HEK293 (cell line): ENCODE measurements around the gene DCPS.

Experiments
- CTCF ChIA-PET: fragments of 350-600 bp; formaldehyde crosslinking; extraction: SDS; loops from one replicate; lab custom pipeline; 2021; ENCODE audit warnings: antibody characterized with exemption; lab: Yijun Ruan, JAX
- POLR2A ChIA-PET: fragments of 300-600 bp; formaldehyde crosslinking; extraction: SDS; loops from one replicate; lab custom pipeline; 2020; ENCODE audit warnings: antibody characterized with exemption, inconsistent platforms; lab: Yijun Ruan, JAX
- H3K27ac ChIP-seq: fragments of 200-500 bp; sonication (Bioruptor generic); 2 replicates; pipeline ENCODE4 v1.5.1; 2014; ENCODE audit warnings: low read depth, low read length, control low read depth, inconsistent platforms; ENCODE audit errors: extremely low read depth
- H3K36me3 ChIP-seq, 2 experiments: fragments of 200-500 bp in 1 of 2; sonication (Bioruptor generic) in 1 of 2; 1 replicate in 1 of 2; 2 replicates in 1 of 2; pipeline ENCODE4 v1.5.1; 2014 to 2017; ENCODE audit warnings: inconsistent platforms in 2 of 2, low read length in 2 of 2; ENCODE audit not compliant: control insufficient read depth in 2 of 2, insufficient read depth in 1 of 2
- H3K4me1 ChIP-seq: fragments of 200-500 bp; sonication (Bioruptor generic); 2 replicates; pipeline ENCODE4 v1.5.1; 2014; ENCODE audit warnings: mild to moderate bottlenecking, low read length, inconsistent platforms; ENCODE audit not compliant: control insufficient read depth, insufficient read depth
- H3K4me3 ChIP-seq: 2 replicates; pipeline ENCODE4 v1.5.1; 2011; ENCODE audit warnings: low read depth, mild to moderate bottlenecking, control low read depth, low read length, moderate library complexity
- H3K9me3 ChIP-seq: fragments of 200-500 bp; sonication (Bioruptor generic); 2 replicates; pipeline ENCODE4 v1.5.1; 2014; ENCODE audit warnings: low read depth, low read length, inconsistent platforms; ENCODE audit not compliant: control insufficient read depth, insufficient read depth
- MYNN ChIP-seq: fragments of 450-650 bp; formaldehyde crosslinking; IDR thresholded peaks from 2 replicates; pipeline ENCODE4 v1.5.1; 2016; ENCODE audit warnings: missing biosample characterization, missing genetic modification characterization, borderline replicate concordance
- SCRT2 ChIP-seq: fragments of 450-650 bp; formaldehyde crosslinking; IDR thresholded peaks from 2 replicates; pipeline ENCODE4 v1.5.1; 2016; ENCODE audit warnings: missing biosample characterization, missing genetic modification characterization
- SP3 ChIP-seq: fragments of 450-650 bp; formaldehyde crosslinking; IDR thresholded peaks from 2 replicates; pipeline ENCODE4 v1.5.1; 2016; ENCODE audit warnings: missing biosample characterization, missing genetic modification characterization
- ZBTB48 ChIP-seq: fragments of 450-650 bp; formaldehyde crosslinking; IDR thresholded peaks from 2 replicates; pipeline ENCODE4 v1.5.1; 2016; ENCODE audit warnings: missing biosample characterization, missing genetic modification characterization
- ZFP3 ChIP-seq: fragments of 450-650 bp; formaldehyde crosslinking; IDR thresholded peaks from 2 replicates; pipeline ENCODE4 v1.5.1; 2016; ENCODE audit warnings: low read depth, missing biosample characterization, missing genetic modification characterization
- ZIC2 ChIP-seq: fragments of 450-650 bp; formaldehyde crosslinking; IDR thresholded peaks from 2 replicates; pipeline ENCODE4 v1.5.1; 2016; ENCODE audit warnings: missing biosample characterization, missing genetic modification characterization
- ZNF10 ChIP-seq: fragments of 450-650 bp; formaldehyde crosslinking; IDR thresholded peaks from 2 replicates; pipeline ENCODE4 v1.5.1; 2017; ENCODE audit warnings: missing biosample characterization, missing genetic modification characterization
- ZNF157 ChIP-seq: fragments of 450-650 bp; formaldehyde crosslinking; IDR thresholded peaks from 2 replicates; pipeline ENCODE4 v1.5.1; 2016; ENCODE audit warnings: missing biosample characterization, missing genetic modification characterization
- ZNF174 ChIP-seq: fragments of 450-650 bp; formaldehyde crosslinking; IDR thresholded peaks from 2 replicates; pipeline ENCODE4 v1.5.0; 2017; ENCODE audit warnings: missing biosample characterization, mild to moderate bottlenecking, missing genetic modification characterization
- ZNF184 ChIP-seq: fragments of 450-650 bp; IDR thresholded peaks from 2 replicates; pipeline ENCODE4 v1.5.1; 2018; ENCODE audit warnings: missing biosample characterization, mild to moderate bottlenecking, missing genetic modification characterization
- ZNF248 ChIP-seq: fragments of 450-650 bp; formaldehyde crosslinking; IDR thresholded peaks from 2 replicates; pipeline ENCODE4 v1.5.1; 2017; ENCODE audit warnings: missing biosample characterization, missing genetic modification characterization
- ZNF544 ChIP-seq: fragments of 450-650 bp; formaldehyde crosslinking; IDR thresholded peaks from 2 replicates; pipeline ENCODE4 v1.5.0; 2017; ENCODE audit warnings: missing biosample characterization, missing genetic modification characterization
- ZNF629 ChIP-seq: fragments of 450-650 bp; formaldehyde crosslinking; IDR thresholded peaks from 2 replicates; pipeline ENCODE4 v1.5.1; 2017; ENCODE audit warnings: missing biosample characterization, missing genetic modification characterization
- ZNF785 ChIP-seq: fragments of 450-650 bp; formaldehyde crosslinking; IDR thresholded peaks from 2 replicates; pipeline ENCODE4 v1.5.1; 2016; ENCODE audit warnings: missing biosample characterization, missing genetic modification characterization
- TF ChIP-seq, protein P1 (sequence below): fragments of 450-650 bp; formaldehyde crosslinking; IDR thresholded peaks from 2 replicates; pipeline ENCODE4 v1.5.1; 2017; ENCODE audit warnings: missing biosample characterization, missing genetic modification characterization
- TF ChIP-seq, protein P2 (sequence below): fragments of 450-650 bp; formaldehyde crosslinking; IDR thresholded peaks from 2 replicates; pipeline ENCODE4 v1.5.0; 2017; ENCODE audit warnings: missing biosample characterization, missing genetic modification characterization, borderline replicate concordance
- TF ChIP-seq, protein P3 (sequence below): fragments of 450-650 bp; formaldehyde crosslinking; IDR thresholded peaks from 2 replicates; pipeline ENCODE4 v1.5.1; 2016; ENCODE audit warnings: missing biosample characterization, missing genetic modification characterization, borderline replicate concordance

The DCPS gene

DNA sequence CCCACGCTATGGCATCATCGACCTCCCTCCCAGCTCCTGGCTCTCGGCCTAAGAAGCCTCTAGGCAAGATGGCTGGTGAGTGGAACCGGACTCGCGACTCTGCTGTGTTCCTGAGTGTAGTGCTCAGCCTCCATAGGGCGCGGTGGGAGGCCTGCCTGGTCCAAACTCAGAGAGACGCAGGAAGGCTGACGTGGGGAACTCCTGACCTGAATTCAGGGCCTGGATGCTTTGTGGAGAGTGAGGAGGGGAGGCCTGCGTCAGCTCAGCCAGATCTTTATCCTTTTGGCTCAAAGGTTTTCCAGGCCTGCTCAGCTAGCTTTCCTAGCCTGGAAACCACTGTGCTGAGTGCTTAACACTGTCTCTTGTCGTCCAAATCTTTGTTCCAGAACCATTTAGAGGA lies 13.0 kb upstream of the DCPS start:
- Histone ChIP-seq H3K36me3 (peaks cover 0 to 48% of the 10 kb centered on the region in 2 experiments; a peak in 2 of 3 replicates), H3K4me3 (no peak overlapping the region), H3K4me1 (no peaks in the 10 kb centered on the region)
- CTCF ChIA-PET = no interaction called here
- TF ChIP-seq, protein P1, sequence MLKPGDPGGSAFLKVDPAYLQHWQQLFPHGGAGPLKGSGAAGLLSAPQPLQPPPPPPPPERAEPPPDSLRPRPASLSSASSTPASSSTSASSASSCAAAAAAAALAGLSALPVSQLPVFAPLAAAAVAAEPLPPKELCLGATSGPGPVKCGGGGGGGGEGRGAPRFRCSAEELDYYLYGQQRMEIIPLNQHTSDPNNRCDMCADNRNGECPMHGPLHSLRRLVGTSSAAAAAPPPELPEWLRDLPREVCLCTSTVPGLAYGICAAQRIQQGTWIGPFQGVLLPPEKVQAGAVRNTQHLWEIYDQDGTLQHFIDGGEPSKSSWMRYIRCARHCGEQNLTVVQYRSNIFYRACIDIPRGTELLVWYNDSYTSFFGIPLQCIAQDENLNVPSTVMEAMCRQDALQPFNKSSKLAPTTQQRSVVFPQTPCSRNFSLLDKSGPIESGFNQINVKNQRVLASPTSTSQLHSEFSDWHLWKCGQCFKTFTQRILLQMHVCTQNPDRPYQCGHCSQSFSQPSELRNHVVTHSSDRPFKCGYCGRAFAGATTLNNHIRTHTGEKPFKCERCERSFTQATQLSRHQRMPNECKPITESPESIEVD (tag by site-specific recombination) = no peak
- no peak for TF ChIP-seq ZNF174 (tag by site-specific recombination)
- TF ChIP-seq ZNF184 (tag by site-specific recombination) = no peak
- no peak for TF ChIP-seq ZBTB48 (tag by site-specific recombination)
- no peak for TF ChIP-seq ZFP3 (tag by site-specific recombination)
- TF ChIP-seq SP3 = no peak
- no peak for TF ChIP-seq ZNF248
- TF ChIP-seq, protein P2, sequence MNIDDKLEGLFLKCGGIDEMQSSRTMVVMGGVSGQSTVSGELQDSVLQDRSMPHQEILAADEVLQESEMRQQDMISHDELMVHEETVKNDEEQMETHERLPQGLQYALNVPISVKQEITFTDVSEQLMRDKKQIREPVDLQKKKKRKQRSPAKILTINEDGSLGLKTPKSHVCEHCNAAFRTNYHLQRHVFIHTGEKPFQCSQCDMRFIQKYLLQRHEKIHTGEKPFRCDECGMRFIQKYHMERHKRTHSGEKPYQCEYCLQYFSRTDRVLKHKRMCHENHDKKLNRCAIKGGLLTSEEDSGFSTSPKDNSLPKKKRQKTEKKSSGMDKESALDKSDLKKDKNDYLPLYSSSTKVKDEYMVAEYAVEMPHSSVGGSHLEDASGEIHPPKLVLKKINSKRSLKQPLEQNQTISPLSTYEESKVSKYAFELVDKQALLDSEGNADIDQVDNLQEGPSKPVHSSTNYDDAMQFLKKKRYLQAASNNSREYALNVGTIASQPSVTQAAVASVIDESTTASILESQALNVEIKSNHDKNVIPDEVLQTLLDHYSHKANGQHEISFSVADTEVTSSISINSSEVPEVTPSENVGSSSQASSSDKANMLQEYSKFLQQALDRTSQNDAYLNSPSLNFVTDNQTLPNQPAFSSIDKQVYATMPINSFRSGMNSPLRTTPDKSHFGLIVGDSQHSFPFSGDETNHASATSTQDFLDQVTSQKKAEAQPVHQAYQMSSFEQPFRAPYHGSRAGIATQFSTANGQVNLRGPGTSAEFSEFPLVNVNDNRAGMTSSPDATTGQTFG (tag by site-specific recombination) = no peak
- no peak for TF ChIP-seq ZNF10 (tag by site-specific recombination)
- TF ChIP-seq, protein P3, sequence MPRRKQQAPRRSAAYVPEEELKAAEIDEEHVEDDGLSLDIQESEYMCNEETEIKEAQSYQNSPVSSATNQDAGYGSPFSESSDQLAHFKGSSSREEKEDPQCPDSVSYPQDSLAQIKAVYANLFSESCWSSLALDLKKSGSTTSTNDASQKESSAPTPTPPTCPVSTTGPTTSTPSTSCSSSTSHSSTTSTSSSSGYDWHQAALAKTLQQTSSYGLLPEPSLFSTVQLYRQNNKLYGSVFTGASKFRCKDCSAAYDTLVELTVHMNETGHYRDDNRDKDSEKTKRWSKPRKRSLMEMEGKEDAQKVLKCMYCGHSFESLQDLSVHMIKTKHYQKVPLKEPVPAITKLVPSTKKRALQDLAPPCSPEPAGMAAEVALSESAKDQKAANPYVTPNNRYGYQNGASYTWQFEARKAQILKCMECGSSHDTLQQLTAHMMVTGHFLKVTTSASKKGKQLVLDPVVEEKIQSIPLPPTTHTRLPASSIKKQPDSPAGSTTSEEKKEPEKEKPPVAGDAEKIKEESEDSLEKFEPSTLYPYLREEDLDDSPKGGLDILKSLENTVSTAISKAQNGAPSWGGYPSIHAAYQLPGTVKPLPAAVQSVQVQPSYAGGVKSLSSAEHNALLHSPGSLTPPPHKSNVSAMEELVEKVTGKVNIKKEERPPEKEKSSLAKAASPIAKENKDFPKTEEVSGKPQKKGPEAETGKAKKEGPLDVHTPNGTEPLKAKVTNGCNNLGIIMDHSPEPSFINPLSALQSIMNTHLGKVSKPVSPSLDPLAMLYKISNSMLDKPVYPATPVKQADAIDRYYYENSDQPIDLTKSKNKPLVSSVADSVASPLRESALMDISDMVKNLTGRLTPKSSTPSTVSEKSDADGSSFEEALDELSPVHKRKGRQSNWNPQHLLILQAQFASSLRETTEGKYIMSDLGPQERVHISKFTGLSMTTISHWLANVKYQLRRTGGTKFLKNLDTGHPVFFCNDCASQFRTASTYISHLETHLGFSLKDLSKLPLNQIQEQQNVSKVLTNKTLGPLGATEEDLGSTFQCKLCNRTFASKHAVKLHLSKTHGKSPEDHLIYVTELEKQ (tag by site-specific recombination) = no peak
- no peak for TF ChIP-seq SCRT2 (tag by site-specific recombination)
- TF ChIP-seq ZNF785 = no peak
- TF ChIP-seq, all 188 proteins: peak for 0
- Histone ChIP-seq H3K27ac (no peak overlapping the region), H3K9me3 (no peaks in the 10 kb centered on the region)
- POLR2A ChIA-PET = interaction anchor here (0.8 kb wide), 1 partner anchor 22 kb away, joined by 4 read pairs; the partner anchor contains the start of genes FOXRED1 and SRPRA

DNA sequence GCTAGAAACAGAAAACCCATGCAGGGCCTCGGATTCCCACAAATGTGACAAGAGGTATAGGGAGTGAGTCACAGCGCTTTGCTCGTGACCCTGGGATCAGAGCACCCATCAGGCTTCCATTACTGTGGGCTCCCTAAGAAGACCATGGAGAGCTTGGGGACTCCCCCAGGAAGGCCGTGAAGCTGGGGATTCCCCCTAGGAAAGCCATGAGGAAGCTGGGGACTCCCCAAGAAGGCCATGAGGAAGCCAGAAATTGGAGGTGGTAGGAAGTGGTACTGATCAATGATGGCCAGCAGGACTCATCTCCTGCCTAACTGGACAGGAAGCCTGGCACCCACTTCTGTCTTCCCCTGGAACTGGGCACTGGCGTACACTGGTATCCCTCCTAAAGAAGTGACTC lies 10.1 kb upstream of the DCPS start:
- Histone ChIP-seq H3K27ac (no peak overlapping the region), H3K4me3 (no peak overlapping the region), H3K4me1 (no peaks in the 10 kb centered on the region), H3K36me3 (peaks cover 0 to 48% of the 10 kb centered on the region in 2 experiments; a peak in 2 of 3 replicates), H3K9me3 (no peaks in the 10 kb centered on the region)
- POLR2A ChIA-PET = no interaction called here
- TF ChIP-seq MYNN (no peak), ZIC2 (tag by site-specific recombination) (no peak), ZNF157 (tag by site-specific recombination) (no peak)
- CTCF ChIA-PET = no interaction called here

DNA sequence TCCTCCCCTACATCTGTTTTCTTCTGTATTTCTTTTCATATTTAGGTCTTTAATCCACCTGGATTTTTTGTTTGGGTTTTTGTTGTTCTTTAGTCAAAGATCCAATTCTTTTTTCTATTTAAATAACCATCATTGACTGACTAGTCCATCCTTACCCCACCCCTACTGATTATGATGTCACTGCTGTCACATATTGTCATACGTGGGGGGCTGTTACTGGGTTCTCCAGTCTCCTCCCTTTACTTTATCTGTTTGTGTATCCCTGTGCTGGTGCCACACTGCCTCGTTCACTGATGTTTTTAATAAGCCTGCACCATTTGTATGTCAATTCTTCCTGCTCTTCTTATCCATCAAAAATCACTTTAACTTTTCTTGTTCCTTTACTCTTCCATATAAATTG lies 6.9 kb upstream of the DCPS start:
- Histone ChIP-seq H3K9me3 (no peaks in the 10 kb centered on the region), H3K27ac (no peak overlapping the region), H3K4me1 (no peaks in the 10 kb centered on the region), H3K36me3 (peaks cover 0 to 40% of the 10 kb centered on the region in 2 experiments; a peak in 2 of 3 replicates), H3K4me3 (no peak overlapping the region)
- ChIA-PET CTCF (no interaction called here), POLR2A (no interaction called here)
- peak; percentile 40; the same call in 1 of the 2 replicates for TF ChIP-seq ZNF629
- TF ChIP-seq ZNF544 (tag by site-specific recombination) = no peak
- TF ChIP-seq, all 188 proteins: peak for 1
